Fibroblast of mammary gland (primary cell): ENCODE data around the gene LHFPL2.

Source experiments
- DNase-seq: peaks from one replicate; pipeline ENCODE4 v3.0.0-alpha.2; 2010; ENCODE audit warnings: low read depth
- H3K4me3 ChIP-seq: 2 replicates; pipeline ENCODE4 v1.5.1; 2011; ENCODE audit warnings: low read depth, mild to moderate bottlenecking, low read length, moderate library complexity; ENCODE audit not compliant: control insufficient read depth
- CTCF ChIP-seq: conservative IDR thresholded peaks from 2 replicates; pipeline ENCODE4 v1.5.1; 2011; ENCODE audit warnings: low read depth, low read length, inconsistent platforms; ENCODE audit not compliant: control insufficient read depth, insufficient read depth

Gene LHFPL2

DNA sequence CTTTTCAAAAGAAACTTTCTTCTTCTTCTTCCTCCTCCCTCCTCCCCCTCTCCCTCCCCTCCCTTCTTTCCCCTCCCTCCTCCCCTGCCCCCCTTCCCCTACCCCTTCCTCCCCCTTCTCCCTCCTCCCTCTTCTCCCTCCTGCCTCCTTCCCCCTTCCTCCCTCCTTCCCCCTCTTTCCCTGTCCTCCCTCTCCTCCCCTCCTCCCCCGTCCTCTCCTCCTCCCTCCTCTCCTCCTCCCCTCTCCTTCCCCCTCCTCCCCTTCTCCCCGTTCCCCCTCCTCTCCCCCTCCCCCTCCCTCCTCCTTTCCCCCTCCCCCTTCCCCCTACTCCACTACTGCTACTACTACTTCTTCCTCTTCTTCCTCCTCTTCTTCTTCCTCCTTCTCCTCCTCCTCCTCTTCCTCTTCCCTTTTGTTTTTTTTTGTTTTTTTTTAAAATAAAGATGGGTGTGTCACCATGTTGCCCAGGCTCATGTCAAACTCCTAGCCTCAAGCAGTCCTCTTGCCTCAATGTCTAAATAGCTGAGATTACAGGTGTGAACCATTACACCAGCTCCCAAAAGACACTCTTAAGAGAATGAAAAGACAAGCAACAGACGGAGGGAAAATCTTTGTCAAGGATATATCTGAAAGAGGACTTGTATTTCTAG, 200.7 kb downstream of the LHFPL2 start:
- DNase-seq, result no peak
- no peak for TF ChIP-seq CTCF
- no peak overlapping the region for H3K4me3 ChIP-seq
